A673 (cell line): ENCODE measurements around the gene INHBB.

Experiments
- EZH2 ChIP-seq: fragments of 200-600 bp; sonication (generic); IDR thresholded peaks from 2 replicates; pipeline ENCODE4 v1.6.1; 2017; ENCODE audit warnings: borderline replicate concordance, low read depth, mild to moderate bottlenecking, mixed read lengths, antibody characterized with exemption, low read length; ENCODE audit not compliant: poor library complexity, severe bottlenecking
- TF ChIP-seq, protein P1 (sequence below): fragments of 300-800, 200-600 bp; sonication (generic); conservative IDR thresholded peaks from 2 replicates; pipeline ENCODE4 v1.5.1; 2017; ENCODE audit warnings: low read depth, mild to moderate bottlenecking, antibody characterized with exemption, low read length, moderate library complexity, mixed read lengths

GRCh38 chr2:120321721-120322284 is 24.1 kb upstream of the INHBB start:
- TF ChIP-seq, protein P1, sequence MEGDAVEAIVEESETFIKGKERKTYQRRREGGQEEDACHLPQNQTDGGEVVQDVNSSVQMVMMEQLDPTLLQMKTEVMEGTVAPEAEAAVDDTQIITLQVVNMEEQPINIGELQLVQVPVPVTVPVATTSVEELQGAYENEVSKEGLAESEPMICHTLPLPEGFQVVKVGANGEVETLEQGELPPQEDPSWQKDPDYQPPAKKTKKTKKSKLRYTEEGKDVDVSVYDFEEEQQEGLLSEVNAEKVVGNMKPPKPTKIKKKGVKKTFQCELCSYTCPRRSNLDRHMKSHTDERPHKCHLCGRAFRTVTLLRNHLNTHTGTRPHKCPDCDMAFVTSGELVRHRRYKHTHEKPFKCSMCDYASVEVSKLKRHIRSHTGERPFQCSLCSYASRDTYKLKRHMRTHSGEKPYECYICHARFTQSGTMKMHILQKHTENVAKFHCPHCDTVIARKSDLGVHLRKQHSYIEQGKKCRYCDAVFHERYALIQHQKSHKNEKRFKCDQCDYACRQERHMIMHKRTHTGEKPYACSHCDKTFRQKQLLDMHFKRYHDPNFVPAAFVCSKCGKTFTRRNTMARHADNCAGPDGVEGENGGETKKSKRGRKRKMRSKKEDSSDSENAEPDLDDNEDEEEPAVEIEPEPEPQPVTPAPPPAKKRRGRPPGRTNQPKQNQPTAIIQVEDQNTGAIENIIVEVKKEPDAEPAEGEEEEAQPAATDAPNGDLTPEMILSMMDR = no peak
- no peak for TF ChIP-seq EZH2
